Endothelial cell of hepatic sinusoid (primary cell): ENCODE measurements around the gene RAPGEF1.

Experiments used
- in situ Hi-C: cut with HindIII; loops from 2 replicates; pipeline ENCODE4 v1.10.0; 2017; ENCODE audit warnings: low sequenced_read_pairs

The RAPGEF1 gene

DNA sequence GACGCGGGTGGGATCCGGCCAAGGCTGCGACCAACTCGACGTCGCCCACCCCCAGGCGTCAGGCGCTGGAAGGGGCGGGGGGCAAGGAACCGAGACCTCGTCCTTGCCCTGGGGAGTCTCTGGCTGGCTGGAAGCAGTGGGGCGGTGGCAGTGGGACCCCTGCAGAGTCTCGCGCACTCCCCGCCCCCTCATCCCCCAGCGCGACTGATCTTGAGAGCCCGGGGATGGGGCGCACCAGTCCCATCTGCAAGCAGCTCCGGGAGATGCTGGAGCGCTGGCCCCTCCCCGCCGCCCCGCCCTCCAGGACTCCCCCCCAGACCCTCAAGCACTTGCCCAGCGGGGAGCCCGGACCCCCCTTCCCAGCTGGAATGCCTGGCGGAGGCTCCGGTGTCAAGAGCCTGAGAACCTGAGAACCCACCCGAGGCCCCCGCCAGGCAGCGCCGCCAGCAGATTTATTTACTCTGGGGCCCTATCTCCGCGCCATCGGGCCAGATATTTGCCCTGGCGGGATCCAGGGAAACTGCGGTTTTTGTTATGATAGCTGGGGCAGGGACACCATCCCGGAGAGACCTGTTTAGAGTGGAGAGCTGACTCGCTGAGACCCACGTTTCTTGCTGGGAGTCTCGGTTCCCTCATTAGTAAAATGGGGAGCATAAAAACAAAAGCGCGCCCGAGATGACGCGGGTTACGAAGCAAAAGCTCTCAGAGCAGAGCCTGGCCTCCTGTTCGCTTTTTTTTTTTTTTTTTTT lies 193.4 kb downstream of the RAPGEF1 start:
- in situ Hi-C loops = no loop called here

GRCh38 chr9:131545786-131546335 lies 194.0 kb downstream of the RAPGEF1 start:
- in situ Hi-C loops = no loop called here

GRCh38 chr9:131545003-131545785 lies 194.7 kb downstream of the RAPGEF1 start, which contains the start of gene PRRT1B:
Gene PRRT1B, plus strand, starts transcription at chr9:131545523. Its CDS starts 93 bp downstream, at chr9:131545616.
- in situ Hi-C loops = no loop called here

DNA sequence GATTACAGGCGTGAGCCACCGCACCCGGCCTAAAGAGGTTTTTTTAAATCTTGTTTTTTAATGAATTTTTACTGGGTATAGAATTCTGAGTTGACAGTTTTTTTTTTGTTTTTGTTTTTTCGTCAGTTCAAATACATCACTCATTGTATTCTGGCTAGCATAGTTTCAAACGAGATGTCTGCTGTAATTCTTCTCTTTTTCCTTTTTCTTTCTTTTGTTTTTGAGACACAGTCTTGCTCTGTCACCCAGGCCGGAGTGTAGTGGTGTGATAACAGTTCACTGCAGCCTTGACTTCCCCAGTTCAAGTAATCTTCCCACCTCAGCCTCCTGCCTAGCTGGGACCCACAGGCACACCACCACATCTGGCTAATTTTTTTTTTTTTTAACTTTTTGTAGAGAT lies 196.7 kb downstream of the RAPGEF1 start:
- in situ Hi-C loops = no loop called here

- in situ Hi-C loops = no loop called here
Measured at GRCh38 chr9:131539223-131539923, 200.5 kb downstream of the RAPGEF1 start.

- in situ Hi-C loops = no loop called here
Measured at GRCh38 chr9:131537946-131538345, 201.9 kb downstream of the RAPGEF1 start.

GRCh38 chr9:131534721-131535237 lies 205.1 kb downstream of the RAPGEF1 start:
- in situ Hi-C loops = no loop called here

GRCh38 chr9:131530920-131531832 lies 208.7 kb downstream of the RAPGEF1 start, which contains the start of gene UCK1:
Gene UCK1, minus strand, starts transcription at chr9:131531263. Its CDS starts 89 bp downstream, at chr9:131531174.
- in situ Hi-C loops = no loop called here

DNA sequence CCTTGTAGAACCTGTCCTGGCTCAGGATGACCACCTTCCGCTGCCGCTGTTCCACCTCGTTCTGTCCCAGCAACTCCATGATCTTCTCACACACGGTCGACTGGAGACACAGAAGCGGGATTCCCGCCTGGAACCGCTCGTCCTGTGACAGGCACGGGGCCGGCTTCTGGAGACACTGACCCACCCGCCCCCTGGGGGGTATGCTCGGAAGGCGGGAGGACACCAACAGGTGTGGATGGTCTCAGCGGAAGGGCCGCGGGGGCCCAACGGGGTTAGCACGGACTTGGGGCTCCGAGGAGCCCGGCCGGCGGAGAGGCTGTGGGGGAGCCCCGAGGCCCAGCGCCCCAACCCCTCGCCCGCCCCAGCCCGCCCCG lies 209.3 kb downstream of the RAPGEF1 start:
- in situ Hi-C loops = no loop called here

DNA sequence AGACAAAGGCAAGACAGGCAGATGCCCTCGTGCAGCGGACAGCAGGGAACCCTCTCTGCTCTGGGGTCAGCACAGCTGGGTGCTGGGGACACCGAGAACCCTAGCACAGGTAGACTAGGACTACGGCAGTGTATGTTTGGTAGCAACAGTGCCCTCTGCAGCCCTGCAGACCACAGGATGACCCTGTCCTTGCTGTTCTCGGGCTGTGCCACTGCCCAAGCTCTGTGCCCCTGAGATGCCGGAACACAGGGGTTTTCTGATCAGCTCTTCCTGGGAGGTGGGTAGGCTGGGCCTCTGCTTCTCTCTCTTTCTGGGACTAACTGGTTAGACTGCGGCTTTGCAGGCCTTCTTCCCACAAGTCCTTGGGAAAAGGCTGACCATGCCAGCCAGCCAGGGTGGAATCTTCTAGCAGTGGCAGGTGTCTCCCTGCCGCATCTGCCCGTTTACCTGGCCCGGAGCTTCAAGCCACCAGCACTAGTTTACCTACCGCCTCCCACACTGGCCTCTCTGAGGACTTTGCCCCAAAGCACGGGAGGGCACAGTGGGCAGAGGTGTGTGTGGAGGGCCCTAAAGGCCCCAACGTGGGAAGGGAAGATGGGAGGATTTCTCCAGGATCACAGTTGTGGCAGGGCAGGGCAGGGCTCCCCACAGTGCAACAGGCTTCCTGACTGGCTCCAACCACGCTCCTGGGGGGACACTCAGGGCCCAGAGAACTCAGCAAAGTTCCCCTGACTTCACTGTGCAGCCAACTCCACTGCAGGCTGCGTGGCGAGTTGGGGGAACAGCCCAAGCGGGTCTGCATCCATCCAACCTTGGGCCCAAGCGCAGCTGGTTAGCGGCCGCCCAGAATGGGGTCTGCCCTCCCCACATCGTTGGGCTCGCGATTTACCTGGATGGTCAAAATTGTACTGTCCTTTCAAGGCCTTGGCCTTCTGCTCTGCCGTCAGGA lies 210.0 kb downstream of the RAPGEF1 start:
- in situ Hi-C loops = no loop called here

DNA sequence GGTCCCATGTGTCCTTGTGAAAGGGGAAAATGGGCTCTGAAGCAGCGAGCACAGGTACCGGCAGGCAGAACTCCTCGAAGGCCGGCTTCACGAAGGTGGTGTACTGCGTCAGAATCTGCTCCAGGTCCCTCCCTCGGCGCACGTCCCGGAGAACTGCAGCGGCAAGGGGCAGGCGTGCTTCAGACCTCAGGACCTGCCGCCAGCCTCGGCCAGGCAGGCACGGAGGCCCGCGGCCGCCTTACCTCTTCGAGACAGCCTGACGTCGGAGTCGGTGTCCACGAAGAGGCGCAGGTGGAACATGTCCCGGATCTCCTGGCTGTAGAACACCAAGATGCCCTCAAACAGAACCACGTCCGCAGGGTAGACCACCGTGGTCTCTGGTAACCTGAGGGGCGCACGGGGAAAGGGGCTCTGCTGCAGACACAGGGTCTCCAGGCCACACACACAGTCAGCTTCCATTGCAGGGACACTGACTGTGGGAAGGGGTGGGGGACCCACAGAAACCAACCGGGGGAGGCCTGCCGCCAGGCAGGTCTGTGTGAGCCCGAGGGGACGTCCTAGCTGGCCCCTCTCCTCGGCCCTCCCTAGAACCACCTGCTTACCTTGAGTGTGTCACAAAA lies 210.9 kb downstream of the RAPGEF1 start:
- in situ Hi-C loops = no loop called here

DNA sequence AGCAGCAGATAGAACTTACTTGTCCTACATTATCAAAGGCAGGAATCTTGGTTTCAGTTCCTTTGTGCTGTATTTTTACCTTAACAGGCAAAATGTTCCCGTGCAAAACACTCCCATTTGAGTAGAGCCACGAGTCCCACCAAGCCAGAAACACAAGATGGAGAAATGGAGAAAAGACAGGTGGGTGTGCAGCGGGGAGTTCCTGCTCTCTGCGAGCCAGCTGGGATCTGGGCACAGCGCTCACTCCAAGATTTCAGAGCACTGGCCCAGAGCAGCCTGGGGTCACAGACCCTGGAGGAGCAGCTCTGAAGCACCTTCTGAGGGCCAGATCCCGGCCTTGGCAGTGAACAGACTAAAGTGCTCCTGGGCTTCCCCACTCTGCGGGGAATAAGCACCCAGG lies 211.7 kb downstream of the RAPGEF1 start:
- in situ Hi-C loops = no loop called here
